GM19455 (cell line): ENCODE measurements around the gene C1orf87.
A peak's percentile ranks its signal among the peaks of the same experiment; 100 is the strongest.

Experiments used
- ATAC-seq: cut with Tn5 transposase; IDR thresholded peaks from one replicate; pipeline ENCODE4 v1.9.1; 2021; ENCODE audit not compliant: unreplicated experiment

The C1orf87 gene

DNA sequence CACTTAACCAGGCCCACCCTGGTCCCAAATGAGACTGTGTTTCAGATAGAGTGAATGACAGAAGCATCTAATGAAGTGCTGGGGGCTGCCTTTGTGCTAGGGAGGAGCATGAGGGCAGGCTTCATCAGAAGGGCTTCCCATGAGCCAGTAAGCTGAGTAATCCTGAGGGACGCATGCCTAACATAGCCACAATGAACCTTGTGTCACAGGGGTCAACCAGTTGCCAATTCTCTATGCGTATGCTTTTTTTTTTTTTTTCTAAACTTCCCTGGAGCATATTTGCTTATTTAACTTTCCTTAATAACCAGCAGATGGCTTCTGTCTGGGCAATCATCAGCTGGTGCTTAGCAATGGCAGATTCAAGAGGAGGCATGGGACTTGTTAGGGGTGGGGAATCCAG is 121.5 kb downstream of the C1orf87 start:
- no peak for ATAC-seq

- no peak for ATAC-seq
These were observed 123.9 kb downstream of the C1orf87 start for GRCh38 chr1:59949648-59950047.

DNA sequence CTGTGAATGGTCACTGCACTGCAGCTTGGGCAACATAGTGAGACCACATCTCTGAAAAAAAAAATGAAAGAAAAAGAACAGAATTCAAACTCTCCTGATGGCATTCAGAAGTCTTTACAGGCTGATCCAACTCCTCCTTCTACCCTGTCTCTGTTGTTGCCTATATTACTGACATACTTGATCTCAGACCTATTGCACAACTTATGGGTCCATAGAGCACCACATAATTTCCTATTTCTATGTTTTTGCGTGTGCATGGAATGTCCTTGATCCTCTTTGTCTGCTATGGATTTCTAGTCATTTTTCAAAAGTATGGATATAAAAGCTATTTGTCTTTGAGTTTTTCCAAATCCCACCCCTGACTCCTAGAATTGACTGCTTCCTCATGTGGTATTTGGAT is 124.6 kb downstream of the C1orf87 start:
- ATAC-seq, result no peak

DNA sequence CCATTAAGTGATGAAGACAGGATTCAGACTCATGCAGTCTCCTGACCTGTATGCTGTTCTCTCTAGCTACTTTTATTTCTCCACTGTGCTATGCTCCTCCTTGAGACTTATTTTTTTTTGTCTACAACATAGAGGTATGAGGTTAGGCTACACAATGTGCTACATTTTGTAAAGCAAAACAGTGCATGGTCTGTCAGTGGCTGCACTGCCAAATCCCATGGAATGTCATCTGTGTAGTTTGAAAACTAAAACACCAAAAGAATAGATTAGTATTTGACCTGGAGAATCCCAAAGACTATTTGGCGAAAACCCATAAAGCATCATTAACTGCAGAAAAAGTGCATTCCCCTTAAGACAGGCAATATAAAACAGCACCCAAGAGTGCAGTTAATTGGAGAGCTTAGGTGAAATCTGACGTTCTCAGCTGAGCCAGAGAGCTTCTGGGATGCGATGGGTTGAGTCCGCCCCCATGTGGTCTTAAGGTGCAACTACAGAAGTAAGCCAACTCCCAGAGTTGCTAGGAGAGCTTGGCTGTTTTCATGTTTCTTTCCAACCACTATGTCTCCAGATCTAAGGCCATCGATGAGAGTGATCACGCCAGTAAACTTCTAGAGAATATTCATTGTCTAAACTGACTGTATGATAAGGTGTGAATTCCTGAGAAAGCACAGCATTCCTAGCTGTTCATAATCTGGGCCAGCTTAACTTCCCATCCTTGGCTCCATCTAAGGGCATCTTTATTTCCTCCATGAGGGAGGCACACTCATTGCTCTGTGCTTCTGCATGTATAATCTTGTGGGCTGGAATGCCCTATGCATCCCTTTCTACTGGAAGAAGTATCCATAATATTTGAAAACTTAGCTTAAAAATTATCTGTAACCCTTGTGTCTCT is 126.3 kb downstream of the C1orf87 start:
- peak; percentile 97 for ATAC-seq

GRCh38 chr1:59945790-59946189 is 127.8 kb downstream of the C1orf87 start:
- no peak for ATAC-seq
